Hematopoietic multipotent progenitor cell treated with erythropoietin and hydrocortisone succinate and interleukin-3 and kit ligand, for 17 days (in vitro differentiated cells): ENCODE data around the gene SYVN1.

Source experiments
- DNase-seq: peaks from one replicate; pipeline ENCODE4 v3.0.0-alpha.2; 2015; ENCODE audit warnings: low spot score

The SYVN1 gene

GRCh38 chr11:65112546-65113360 is 21.6 kb downstream of the SYVN1 start:
- DNase-seq = peak; percentile 86

GRCh38 chr11:65111744-65112545 is 22.4 kb downstream of the SYVN1 start, which contains the start of gene TM7SF2:
Gene TM7SF2, plus strand, starts transcription at chr11:65111872. Its CDS starts 144 bp downstream, at chr11:65112016.
- peak; percentile 95 for DNase-seq

- DNase-seq = no peak
Observed at GRCh38 chr11:65111159-65111743, 23.1 kb downstream of the SYVN1 start.

GRCh38 chr11:65110354-65110861 is 23.9 kb downstream of the SYVN1 start:
- peak; percentile 92 for DNase-seq

- DNase-seq = no peak
Observed at GRCh38 chr11:65109231-65110198, 24.8 kb downstream of the SYVN1 start.

- DNase-seq = no peak
Observed at GRCh38 chr11:65108469-65109123, 25.7 kb downstream of the SYVN1 start.

GRCh38 chr11:65107751-65108468 is 26.4 kb downstream of the SYVN1 start:
- DNase-seq = no peak

- DNase-seq = no peak
Observed at GRCh38 chr11:65107078-65107477, 27.2 kb downstream of the SYVN1 start.

GRCh38 chr11:65104628-65105027 is 29.7 kb downstream of the SYVN1 start:
- no peak for DNase-seq

GRCh38 chr11:65103476-65103875 is 30.8 kb downstream of the SYVN1 start:
- no peak for DNase-seq

- DNase-seq = no peak
Observed at GRCh38 chr11:65102142-65103095, 31.9 kb downstream of the SYVN1 start.

- DNase-seq = no peak
Observed at GRCh38 chr11:65100674-65101350, 33.5 kb downstream of the SYVN1 start.

- no peak for DNase-seq
Observed at GRCh38 chr11:65096926-65097325, 37.4 kb downstream of the SYVN1 start.

GRCh38 chr11:65095974-65096806 is 38.1 kb downstream of the SYVN1 start, which contains the start of gene VPS51:
Gene VPS51, plus strand, starts transcription at chr11:65096214. Its CDS starts 37 bp downstream, at chr11:65096251.
- peak; percentile 96 for DNase-seq

GRCh38 chr11:65095427-65095826 is 38.9 kb downstream of the SYVN1 start:
- DNase-seq = no peak

- DNase-seq = no peak
Observed at GRCh38 chr11:65090628-65091027, 43.7 kb downstream of the SYVN1 start.

GRCh38 chr11:65089621-65090020 is 44.7 kb downstream of the SYVN1 start:
- DNase-seq = no peak
